C4-2B (cell line): ENCODE data around the gene COX5B.
"Not testable (repeated sequence)": the region's sequence is repeated elsewhere in the genome, so short reads cannot be mapped to it uniquely, and the experiment has no call there.

Source experiments
- ZFX ChIP-seq: fragments of 450-650 bp; IDR thresholded peaks from 2 replicates; pipeline ENCODE4 v1.6.1; 2017
- TF ChIP-seq, protein P1 (sequence below): fragments of 450-650 bp; conservative IDR thresholded peaks from 2 replicates; pipeline ENCODE4 v1.5.1; 2017; ENCODE audit warnings: mild to moderate bottlenecking

DNA sequence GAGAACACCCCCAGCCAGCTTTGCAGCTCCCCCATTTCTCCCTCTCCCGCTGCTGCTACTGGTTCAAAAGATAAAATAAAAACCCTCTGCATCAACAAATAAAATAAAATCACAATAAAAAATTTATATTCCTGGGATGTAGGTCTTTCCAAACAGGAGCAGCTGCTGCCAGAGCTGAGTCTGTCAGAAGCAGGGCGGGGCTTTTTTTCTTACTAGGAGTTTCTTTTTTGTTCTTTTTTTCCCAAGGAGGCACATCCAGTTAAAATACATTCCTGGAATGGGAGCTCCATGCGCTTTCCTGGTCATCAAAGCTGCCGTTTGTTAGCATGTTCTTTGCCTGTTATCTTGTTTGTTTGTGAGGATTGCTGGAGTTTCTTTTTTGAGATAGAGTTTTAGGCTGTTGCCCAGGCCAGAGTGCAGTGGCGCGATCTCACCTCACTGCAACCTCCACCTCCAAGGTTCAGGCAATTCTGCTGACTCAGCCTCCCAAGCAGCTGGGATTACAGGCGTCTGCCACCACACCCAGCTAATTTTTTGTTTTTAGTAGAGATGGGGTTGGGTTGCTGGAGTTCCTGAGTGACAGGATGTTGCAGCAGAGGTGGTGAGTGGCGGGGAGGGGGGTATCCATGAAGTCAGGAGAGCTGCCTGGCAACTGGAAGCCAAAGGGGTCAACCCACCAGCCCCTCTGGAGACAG is 20.4 kb upstream of the COX5B start:
- TF ChIP-seq, protein P1, sequence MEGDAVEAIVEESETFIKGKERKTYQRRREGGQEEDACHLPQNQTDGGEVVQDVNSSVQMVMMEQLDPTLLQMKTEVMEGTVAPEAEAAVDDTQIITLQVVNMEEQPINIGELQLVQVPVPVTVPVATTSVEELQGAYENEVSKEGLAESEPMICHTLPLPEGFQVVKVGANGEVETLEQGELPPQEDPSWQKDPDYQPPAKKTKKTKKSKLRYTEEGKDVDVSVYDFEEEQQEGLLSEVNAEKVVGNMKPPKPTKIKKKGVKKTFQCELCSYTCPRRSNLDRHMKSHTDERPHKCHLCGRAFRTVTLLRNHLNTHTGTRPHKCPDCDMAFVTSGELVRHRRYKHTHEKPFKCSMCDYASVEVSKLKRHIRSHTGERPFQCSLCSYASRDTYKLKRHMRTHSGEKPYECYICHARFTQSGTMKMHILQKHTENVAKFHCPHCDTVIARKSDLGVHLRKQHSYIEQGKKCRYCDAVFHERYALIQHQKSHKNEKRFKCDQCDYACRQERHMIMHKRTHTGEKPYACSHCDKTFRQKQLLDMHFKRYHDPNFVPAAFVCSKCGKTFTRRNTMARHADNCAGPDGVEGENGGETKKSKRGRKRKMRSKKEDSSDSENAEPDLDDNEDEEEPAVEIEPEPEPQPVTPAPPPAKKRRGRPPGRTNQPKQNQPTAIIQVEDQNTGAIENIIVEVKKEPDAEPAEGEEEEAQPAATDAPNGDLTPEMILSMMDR = not testable (repeated sequence)
- TF ChIP-seq ZFX = not testable (repeated sequence)
